ENCODE results near the gene CAMTA1.

GRCh38 chr1:6770751-6771440 is 14.4 kb upstream of the CAMTA1 start:
- TF ChIP-seq, protein P1, sequence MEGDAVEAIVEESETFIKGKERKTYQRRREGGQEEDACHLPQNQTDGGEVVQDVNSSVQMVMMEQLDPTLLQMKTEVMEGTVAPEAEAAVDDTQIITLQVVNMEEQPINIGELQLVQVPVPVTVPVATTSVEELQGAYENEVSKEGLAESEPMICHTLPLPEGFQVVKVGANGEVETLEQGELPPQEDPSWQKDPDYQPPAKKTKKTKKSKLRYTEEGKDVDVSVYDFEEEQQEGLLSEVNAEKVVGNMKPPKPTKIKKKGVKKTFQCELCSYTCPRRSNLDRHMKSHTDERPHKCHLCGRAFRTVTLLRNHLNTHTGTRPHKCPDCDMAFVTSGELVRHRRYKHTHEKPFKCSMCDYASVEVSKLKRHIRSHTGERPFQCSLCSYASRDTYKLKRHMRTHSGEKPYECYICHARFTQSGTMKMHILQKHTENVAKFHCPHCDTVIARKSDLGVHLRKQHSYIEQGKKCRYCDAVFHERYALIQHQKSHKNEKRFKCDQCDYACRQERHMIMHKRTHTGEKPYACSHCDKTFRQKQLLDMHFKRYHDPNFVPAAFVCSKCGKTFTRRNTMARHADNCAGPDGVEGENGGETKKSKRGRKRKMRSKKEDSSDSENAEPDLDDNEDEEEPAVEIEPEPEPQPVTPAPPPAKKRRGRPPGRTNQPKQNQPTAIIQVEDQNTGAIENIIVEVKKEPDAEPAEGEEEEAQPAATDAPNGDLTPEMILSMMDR (IDR thresholded peaks at IDR 0.05): no peak
- TF ChIP-seq POLR2A (IDR thresholded peaks at IDR 0.05): no peak
